ENCODE results near the gene PLIN3.
A peak's percentile ranks its signal among the peaks of the same experiment; 100 is the strongest.

PLIN3 gene

GRCh38 chr19:4867534-4868285 is at the start of gene PLIN3:
Gene PLIN3, minus strand, starts transcription at chr19:4867667. Its CDS starts 6,273 bp downstream, at chr19:4861394.
- peaks cover 10% of the 10 kb centered on the region for H3K4me1 Mint-ChIP-seq (ENCODE audit: low read depth)
- no peaks in the 10 kb centered on the region for H3K36me3 Mint-ChIP-seq
- no peaks in the 10 kb centered on the region for H3K27me3 Mint-ChIP-seq
- H3K9me3 Mint-ChIP-seq (ENCODE audit: low read depth): no peaks in the 10 kb centered on the region
- peak within 1 kb of the TSS; percentile 79 for H3K4me3 Mint-ChIP-seq
- H3K27ac Mint-ChIP-seq: peak within 1 kb of the TSS; percentile 16

- Mint-ChIP-seq H3K4me3 (peak overlapping the region; percentile 98), H3K4me1 (ENCODE audit: low read depth) (peaks cover 50% of the 10 kb centered on the region), H3K27me3 (no peaks in the 10 kb centered on the region), H3K36me3 (peaks cover 7% of the 10 kb centered on the region), H3K27ac (peak overlapping the region; percentile 97), H3K9me3 (ENCODE audit: low read depth) (no peaks in the 10 kb centered on the region)
These were observed 49.0 kb upstream of the PLIN3 start for GRCh38 chr19:4916292-4917082.

GRCh38 chr19:4914736-4915501 is 47.5 kb upstream of the PLIN3 start:
- Mint-ChIP-seq H3K9me3 (ENCODE audit: low read depth) (no peaks in the 10 kb centered on the region), H3K27ac (peak overlapping the region; percentile 97), H3K36me3 (peaks cover 5% of the 10 kb centered on the region), H3K27me3 (no peaks in the 10 kb centered on the region), H3K4me3 (peak overlapping the region; percentile 98), H3K4me1 (ENCODE audit: low read depth) (peaks cover 61% of the 10 kb centered on the region)

GRCh38 chr19:4913996-4914735 is 46.7 kb upstream of the PLIN3 start:
- Mint-ChIP-seq H3K36me3 (peaks cover 5% of the 10 kb centered on the region), H3K4me1 (ENCODE audit: low read depth) (peaks cover 61% of the 10 kb centered on the region), H3K4me3 (peak overlapping the region; percentile 98), H3K9me3 (ENCODE audit: low read depth) (no peaks in the 10 kb centered on the region), H3K27ac (peak overlapping the region; percentile 97), H3K27me3 (no peaks in the 10 kb centered on the region)

- peaks cover 72% of the 10 kb centered on the region for H3K4me1 Mint-ChIP-seq (ENCODE audit: low read depth)
- H3K36me3 Mint-ChIP-seq: peaks cover 5% of the 10 kb centered on the region
These were observed 44.6 kb upstream of the PLIN3 start for GRCh38 chr19:4911786-4912672.

GRCh38 chr19:4911314-4911713 is 43.8 kb upstream of the PLIN3 start:
- H3K4me1 Mint-ChIP-seq (ENCODE audit: low read depth): peaks cover 72% of the 10 kb centered on the region
- no peaks in the 10 kb centered on the region for H3K9me3 Mint-ChIP-seq (ENCODE audit: low read depth)
- peak overlapping the region; percentile 90 for H3K27ac Mint-ChIP-seq
- peak overlapping the region; percentile 98 for H3K4me3 Mint-ChIP-seq
- H3K36me3 Mint-ChIP-seq: peaks cover 5% of the 10 kb centered on the region
- no peaks in the 10 kb centered on the region for H3K27me3 Mint-ChIP-seq

More at GRCh38 chr19:4911786-4912672, 44.6 kb upstream of the PLIN3 start:
- Mint-ChIP-seq H3K27me3 (no peaks in the 10 kb centered on the region), H3K27ac (peak overlapping the region; percentile 90), H3K9me3 (ENCODE audit: low read depth) (no peaks in the 10 kb centered on the region), H3K4me3 (peak overlapping the region; percentile 98)

GRCh38 chr19:4910594-4911281 is 43.3 kb upstream of the PLIN3 start:
- no peaks in the 10 kb centered on the region for H3K27me3 Mint-ChIP-seq
- H3K4me1 Mint-ChIP-seq (ENCODE audit: low read depth): peaks cover 69% of the 10 kb centered on the region
- no peaks in the 10 kb centered on the region for H3K9me3 Mint-ChIP-seq (ENCODE audit: low read depth)
- peak overlapping the region; percentile 98 for H3K4me3 Mint-ChIP-seq
- peak overlapping the region; percentile 90 for H3K27ac Mint-ChIP-seq
- peaks cover 5% of the 10 kb centered on the region for H3K36me3 Mint-ChIP-seq

- peaks cover 5% of the 10 kb centered on the region for H3K36me3 Mint-ChIP-seq
- peak overlapping the region; percentile 90 for H3K27ac Mint-ChIP-seq
- H3K27me3 Mint-ChIP-seq: no peaks in the 10 kb centered on the region
- peak overlapping the region; percentile 98 for H3K4me3 Mint-ChIP-seq
- no peaks in the 10 kb centered on the region for H3K9me3 Mint-ChIP-seq (ENCODE audit: low read depth)
- peaks cover 64% of the 10 kb centered on the region for H3K4me1 Mint-ChIP-seq (ENCODE audit: low read depth)
These were observed 42.6 kb upstream of the PLIN3 start for GRCh38 chr19:4909897-4910593.

GRCh38 chr19:4909156-4909896 is 41.9 kb upstream of the PLIN3 start, which contains the start of gene UHRF1:
Gene UHRF1, plus strand, starts transcription at chr19:4909501. Its CDS starts 1,385 bp downstream, at chr19:4910886.
- Mint-ChIP-seq H3K4me1 (ENCODE audit: low read depth) (peaks cover 60% of the 10 kb centered on the region), H3K9me3 (ENCODE audit: low read depth) (no peaks in the 10 kb centered on the region), H3K4me3 (peak within 1 kb of the TSS; percentile 98), H3K36me3 (peaks cover 3% of the 10 kb centered on the region), H3K27me3 (no peaks in the 10 kb centered on the region), H3K27ac (peak within 1 kb of the TSS; percentile 90)

- peak overlapping the region; percentile 79 for H3K27ac Mint-ChIP-seq
- no peaks in the 10 kb centered on the region for H3K9me3 Mint-ChIP-seq (ENCODE audit: low read depth)
- peak overlapping the region; percentile 55 for H3K4me3 Mint-ChIP-seq
- no peaks in the 10 kb centered on the region for H3K27me3 Mint-ChIP-seq
- peaks cover 54% of the 10 kb centered on the region for H3K4me1 Mint-ChIP-seq (ENCODE audit: low read depth)
- peaks cover 3% of the 10 kb centered on the region for H3K36me3 Mint-ChIP-seq
These were observed 41.3 kb upstream of the PLIN3 start for GRCh38 chr19:4908781-4909155.

GRCh38 chr19:4908360-4908759 is 40.9 kb upstream of the PLIN3 start:
- Mint-ChIP-seq H3K9me3 (ENCODE audit: low read depth) (no peaks in the 10 kb centered on the region), H3K36me3 (peaks cover 3% of the 10 kb centered on the region), H3K27ac (peak overlapping the region; percentile 79), H3K4me3 (peak overlapping the region; percentile 55), H3K4me1 (ENCODE audit: low read depth) (peaks cover 50% of the 10 kb centered on the region), H3K27me3 (no peaks in the 10 kb centered on the region)

GRCh38 chr19:4906963-4907362 is 39.5 kb upstream of the PLIN3 start:
- no peaks in the 10 kb centered on the region for H3K9me3 Mint-ChIP-seq (ENCODE audit: low read depth)
- H3K4me1 Mint-ChIP-seq (ENCODE audit: low read depth): peaks cover 41% of the 10 kb centered on the region
- H3K36me3 Mint-ChIP-seq: peaks cover 5% of the 10 kb centered on the region
- no peaks in the 10 kb centered on the region for H3K27me3 Mint-ChIP-seq
- H3K4me3 Mint-ChIP-seq: no peak overlapping the region
- no peak overlapping the region for H3K27ac Mint-ChIP-seq

Measured in activated naive CD8-positive, alpha-beta T cell (primary cell).